SH-SY5Y (cell line): ENCODE measurements around the gene IGSF11.
A peak's percentile ranks its signal among the peaks of the same experiment; 100 is the strongest.

Source experiments
- GATA2 ChIP-seq: IDR thresholded peaks from 2 replicates; pipeline ENCODE4 v1.6.1; 2011; ENCODE audit warnings: mild to moderate bottlenecking, low read depth, low read length
- GATA3 ChIP-seq: IDR thresholded peaks from 2 replicates; pipeline ENCODE4 v1.6.1; 2011; ENCODE audit warnings: low read depth, mild to moderate bottlenecking, low read length, moderate library complexity

Gene IGSF11

GRCh38 chr3:119034256-119035013, at the start of gene IGSF11:
Gene IGSF11, minus strand, starts transcription at chr3:119034846. Its CDS starts 264 bp downstream, at chr3:119034582.
- no peak for TF ChIP-seq GATA3
- no peak for TF ChIP-seq GATA2

GRCh38 chr3:119080364-119080763, 45.7 kb upstream of the IGSF11 start:
- no peak for TF ChIP-seq GATA2

- TF ChIP-seq GATA3 (no peak), GATA2 (no peak)
Measured at GRCh38 chr3:119073258-119074001, 38.8 kb upstream of the IGSF11 start.

- no peak for TF ChIP-seq GATA3
- TF ChIP-seq GATA2 = no peak
Measured at GRCh38 chr3:119069725-119070124, 35.1 kb upstream of the IGSF11 start.

- TF ChIP-seq GATA2 = no peak
Measured at GRCh38 chr3:119063471-119063870, 28.8 kb upstream of the IGSF11 start.

- TF ChIP-seq GATA2 (no peak), GATA3 (no peak)
Measured at GRCh38 chr3:119062892-119063291, 28.2 kb upstream of the IGSF11 start.

GRCh38 chr3:119044593-119044992, 9.9 kb upstream of the IGSF11 start:
- TF ChIP-seq GATA2 (no peak), GATA3 (no peak)

GRCh38 chr3:119042162-119042561, 7.5 kb upstream of the IGSF11 start:
- TF ChIP-seq GATA2 (peak; percentile 40; the same call in 1 of the 2 replicates), GATA3 (no peak)

GRCh38 chr3:119035014-119035346, 334 bp upstream of the IGSF11 start:
- no peak for TF ChIP-seq GATA2
- no peak for TF ChIP-seq GATA3

GRCh38 chr3:119033393-119034255, 1.0 kb downstream of the IGSF11 start:
- TF ChIP-seq GATA3 (no peak), GATA2 (no peak)

- TF ChIP-seq GATA2 (no peak), GATA3 (no peak)
Measured at GRCh38 chr3:119025171-119025795, 9.4 kb downstream of the IGSF11 start.

- TF ChIP-seq GATA3 (no peak), GATA2 (no peak)
Measured at GRCh38 chr3:119019767-119020518, 14.7 kb downstream of the IGSF11 start.

GRCh38 chr3:119018690-119019463, 15.8 kb downstream of the IGSF11 start:
- TF ChIP-seq GATA3 (peak; percentile 71), GATA2 (peak; percentile 65)

GRCh38 chr3:119015942-119016341, 18.7 kb downstream of the IGSF11 start:
- TF ChIP-seq GATA3 = no peak
- TF ChIP-seq GATA2 = no peak

GRCh38 chr3:119013951-119014350, 20.7 kb downstream of the IGSF11 start:
- TF ChIP-seq GATA2 (no peak), GATA3 (no peak)
